ENCODE results near the gene HOXD8. TPM values are rescaled to one million over a fixed set of nuclear protein-coding genes. Genes with fewer than 3 reads are reported as not detected.

The HOXD8 gene
- total RNA-seq: 1 to 10 TPM; 2.4 to 8.9 (median 6.0) TPM

GRCh38 chr2:176128982-176129796, at the start of gene HOXD8:
TSS of gene HOXD8 (plus strand) at chr2:176129705. CDS start at chr2:176130367, 662 bp downstream.
- DNase-seq (ENCODE audit: low spot score in 2 of 2): peak in 1 of 2 donors; percentile 95
- WGBS, 2 donors: 3 to 8% methylated on average over 26 to 41 of the region's 64 CpGs
- intact Hi-C loops (cut with DNase I; ENCODE audit: low total_unique reads): loop anchor here (10.0 kb wide), 1 partner anchor 1026 kb away; no protein-coding TSS in a partner anchor
- H3K4me3 ChIP-seq (ENCODE audit: low read depth, poor library complexity, severe bottlenecking): peak within 1 kb of the TSS; percentile 35
- TF ChIP-seq CTCF (IDR thresholded peaks at IDR 0.05) (no peak), POLR2A (IDR thresholded peaks at IDR 0.05) (no peak)

- WGBS, 2 donors: 3 to 4% methylated on average over 34 to 36 of the region's 86 CpGs
- intact Hi-C loops (cut with DNase I; ENCODE audit: low total_unique reads): no loop called here
- no peak for DNase-seq (ENCODE audit: low spot score in 2 of 2)
- TF ChIP-seq POLR2A (IDR thresholded peaks at IDR 0.05) (no peak), CTCF (IDR thresholded peaks at IDR 0.05) (no peak)
- no peak overlapping the region for H3K4me3 ChIP-seq (ENCODE audit: low read depth, poor library complexity, severe bottlenecking)
Observed at GRCh38 chr2:176079831-176080539, 49.5 kb upstream of the HOXD8 start.

DNA sequence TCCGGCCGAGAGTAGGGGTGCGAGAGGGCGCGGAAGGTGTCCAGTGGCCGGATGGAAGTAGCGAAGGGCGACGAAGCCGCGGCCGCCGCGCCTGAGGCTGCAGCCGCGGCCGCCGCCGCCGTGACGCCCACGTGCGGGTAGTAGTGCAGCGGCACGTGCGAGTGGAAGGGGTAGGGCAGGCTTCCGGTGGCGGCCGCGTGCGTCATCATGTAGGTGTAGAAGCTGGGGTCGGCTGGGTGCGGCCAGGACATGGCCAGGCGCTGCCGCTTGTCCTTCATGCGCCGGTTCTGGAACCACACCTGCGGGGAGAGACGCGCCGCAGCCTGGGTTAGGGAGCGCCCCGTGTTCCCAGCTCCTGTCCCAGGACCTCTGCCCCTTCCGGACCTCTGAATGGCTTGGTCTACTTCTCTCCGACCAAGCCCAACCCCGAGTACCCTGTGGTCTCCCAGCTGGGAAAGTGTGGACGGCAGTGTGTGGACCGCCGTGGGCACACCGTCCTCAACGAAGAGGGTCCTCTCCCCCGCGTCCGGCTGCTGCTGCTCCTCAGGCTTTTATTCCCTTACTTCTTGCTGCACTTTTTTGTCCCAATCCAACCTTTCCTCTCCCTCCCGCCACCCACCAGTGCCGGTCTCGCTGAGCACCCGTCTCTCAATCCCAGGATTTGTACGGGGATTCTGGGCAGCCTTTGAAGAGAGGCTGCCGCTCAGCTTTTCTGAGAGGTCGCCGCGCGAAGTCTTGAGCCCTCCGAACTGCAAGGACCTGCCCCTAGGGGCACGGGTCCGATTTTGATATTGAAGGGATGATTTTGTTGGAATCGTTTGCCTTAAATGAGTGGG, 48.7 kb upstream of the HOXD8 start:
- TF ChIP-seq CTCF (IDR thresholded peaks at IDR 0.05) (no peak), POLR2A (IDR thresholded peaks at IDR 0.05) (no peak)
- intact Hi-C loops (cut with DNase I; ENCODE audit: low total_unique reads): no loop called here

DNA sequence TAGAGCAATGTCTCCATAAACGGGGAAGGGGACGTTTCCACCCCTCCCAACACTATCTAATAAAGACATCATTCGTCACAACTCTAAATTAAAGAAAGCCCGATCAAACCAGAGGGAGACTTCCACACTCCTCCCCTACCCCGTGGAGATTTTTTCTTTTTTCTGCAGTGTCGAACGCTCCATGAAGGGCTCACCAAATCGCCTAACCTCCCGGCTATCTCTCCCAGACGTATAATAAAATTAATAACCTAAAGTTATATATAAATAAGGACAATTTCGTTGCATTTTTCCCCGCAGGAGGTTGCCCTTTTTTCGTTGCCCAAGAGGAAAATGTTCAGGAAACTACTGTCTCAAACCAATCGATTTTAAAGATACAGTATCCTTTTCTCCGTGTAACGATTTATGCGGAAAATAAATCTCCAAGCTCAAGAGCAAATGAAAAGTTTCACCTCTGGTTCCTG, 48.1 kb upstream of the HOXD8 start:
- no peak for DNase-seq (ENCODE audit: low spot score in 2 of 2)
- TF ChIP-seq POLR2A (IDR thresholded peaks at IDR 0.05): no peak
- no peak overlapping the region for H3K4me3 ChIP-seq (ENCODE audit: low read depth, poor library complexity, severe bottlenecking)
- 12 to 14% methylated on average over 17 of the region's 17 CpGs for WGBS, 2 donors
- intact Hi-C loops (cut with DNase I; ENCODE audit: low total_unique reads): no loop called here

More for the DNA sequence above, 48.7 kb upstream of the HOXD8 start:
- no peak overlapping the region for H3K4me3 ChIP-seq (ENCODE audit: low read depth, poor library complexity, severe bottlenecking)
- WGBS, 2 donors: 9 to 15% methylated on average over 38 to 67 of the region's 68 CpGs
- peak in 1 of 2 donors; percentile 64 for DNase-seq (ENCODE audit: low spot score in 2 of 2)

GRCh38 chr2:176081837-176082524, 47.5 kb upstream of the HOXD8 start:
- intact Hi-C loops (cut with DNase I; ENCODE audit: low total_unique reads): no loop called here
- no peak overlapping the region for H3K4me3 ChIP-seq (ENCODE audit: low read depth, poor library complexity, severe bottlenecking)
- TF ChIP-seq POLR2A (IDR thresholded peaks at IDR 0.05) (no peak), CTCF (IDR thresholded peaks at IDR 0.05) (no peak)
- WGBS, 2 donors: 10 to 11% methylated on average over 44 to 59 of the region's 62 CpGs
- DNase-seq (ENCODE audit: low spot score in 2 of 2): peak in 1 of 2 donors; percentile 76

Measured in lower leg skin (tissue), 4 donors.